Tibial artery (tissue), 4 donors: Measurements from ENCODE around the gene PARP1.

ENCODE experiments used
- DNase-seq, 2 donors: peaks; one replicate each; pipeline ENCODE4 v3.0.0-alpha.2; 2019
- H3K27ac ChIP-seq, 2 donors: fragments of 200-600 bp; sonication (generic) in 1 of 2; 1 replicate in 1 of 2; 2 replicates in 1 of 2; pipeline ENCODE4 v1.5.1; 2018 to 2019; ENCODE audit warnings: mild to moderate bottlenecking in 1 of 2
- H3K27me3 ChIP-seq, 2 donors: fragments of 200-600 bp; sonication (generic) in 1 of 2; one replicate each; pipeline versions ENCODE4 v1.5.1 to v1.6.0; 2016 to 2019
- H3K36me3 ChIP-seq, 3 donors: fragments of 200-600 bp; sonication (generic) in 2 of 3; one replicate each; pipeline ENCODE4 v1.5.1; 2016 to 2019; ENCODE audit warnings: mild to moderate bottlenecking in 2 of 3
- H3K4me1 ChIP-seq, 4 donors: fragments of 200-600 bp; sonication (generic) in 2 of 4; 1 replicate in 3 of 4; 2 replicates in 1 of 4; pipeline ENCODE4 v1.5.1; 2016 to 2019
- H3K4me3 ChIP-seq, 2 donors: fragments of 200-600 bp; sonication (generic) in 1 of 2; 1 replicate in 1 of 2; 2 replicates in 1 of 2; pipeline ENCODE4 v1.5.1; 2018 to 2019; ENCODE audit warnings: mild to moderate bottlenecking in 2 of 2
- H3K9me3 ChIP-seq, 3 donors: fragments of 200-600 bp; sonication (generic) in 1 of 3; one replicate each; pipeline ENCODE4 v1.5.1; 2016 to 2019
- intact Hi-C: fragments of 100-400 bp; cut with DNase I; formaldehyde crosslinking; loops from one replicate; pipeline ENCODE4 v1.15.0; 2023; ENCODE audit warnings: low total_unique reads
- TF ChIP-seq, protein P1 (sequence below), 2 experiments: fragments of 200-600 bp in 1 of 2; fragments of 450-650 bp in 1 of 2; IDR thresholded peaks; one replicate each; pipeline ENCODE4 v1.5.1; 2017 to 2019; ENCODE audit warnings: antibody characterized with exemption in 2 of 2, mild to moderate bottlenecking in 1 of 2, moderate library complexity in 1 of 2

Gene PARP1

GRCh38 chr1:226408285-226409184 is 642 bp upstream of the PARP1 start:
- no peaks in the 10 kb centered on the region for H3K27me3 ChIP-seq
- H3K4me1 ChIP-seq: peaks cover 0 to 37% (median 27%) of the 10 kb centered on the region in 4 donors
- peak overlapping the region; percentile 70 to 77 for H3K4me3 ChIP-seq
- TF ChIP-seq, protein P1, sequence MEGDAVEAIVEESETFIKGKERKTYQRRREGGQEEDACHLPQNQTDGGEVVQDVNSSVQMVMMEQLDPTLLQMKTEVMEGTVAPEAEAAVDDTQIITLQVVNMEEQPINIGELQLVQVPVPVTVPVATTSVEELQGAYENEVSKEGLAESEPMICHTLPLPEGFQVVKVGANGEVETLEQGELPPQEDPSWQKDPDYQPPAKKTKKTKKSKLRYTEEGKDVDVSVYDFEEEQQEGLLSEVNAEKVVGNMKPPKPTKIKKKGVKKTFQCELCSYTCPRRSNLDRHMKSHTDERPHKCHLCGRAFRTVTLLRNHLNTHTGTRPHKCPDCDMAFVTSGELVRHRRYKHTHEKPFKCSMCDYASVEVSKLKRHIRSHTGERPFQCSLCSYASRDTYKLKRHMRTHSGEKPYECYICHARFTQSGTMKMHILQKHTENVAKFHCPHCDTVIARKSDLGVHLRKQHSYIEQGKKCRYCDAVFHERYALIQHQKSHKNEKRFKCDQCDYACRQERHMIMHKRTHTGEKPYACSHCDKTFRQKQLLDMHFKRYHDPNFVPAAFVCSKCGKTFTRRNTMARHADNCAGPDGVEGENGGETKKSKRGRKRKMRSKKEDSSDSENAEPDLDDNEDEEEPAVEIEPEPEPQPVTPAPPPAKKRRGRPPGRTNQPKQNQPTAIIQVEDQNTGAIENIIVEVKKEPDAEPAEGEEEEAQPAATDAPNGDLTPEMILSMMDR (IDR thresholded peaks at IDR 0.05): peak in 1 of 2 experiments; percentile 10
- no peaks in the 10 kb centered on the region for H3K9me3 ChIP-seq
- H3K36me3 ChIP-seq: no peaks in the 10 kb centered on the region
- H3K27ac ChIP-seq: peak overlapping the region; percentile 65 to 76
- intact Hi-C loops: no loop called here
- no peak for DNase-seq

DNA sequence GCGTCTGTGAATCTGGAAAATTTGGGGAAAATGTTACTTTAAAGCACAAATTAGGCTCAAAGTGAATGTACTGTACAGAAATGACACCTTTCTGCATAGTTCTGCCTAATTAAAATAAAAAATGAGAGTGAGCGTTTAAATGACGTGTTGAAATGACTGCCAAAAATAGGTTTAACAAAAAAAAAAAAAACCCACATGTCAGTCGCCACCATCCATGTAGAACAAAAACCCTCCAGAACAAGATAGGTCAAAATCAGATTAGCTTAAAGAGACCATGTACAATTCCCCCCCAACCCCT is 745 bp downstream of the PARP1 start:
- intact Hi-C loops: no loop called here
- DNase-seq: no peak
- Histone ChIP-seq H3K36me3 (peaks cover 0 to 8% (median 1%) of the 10 kb centered on the region in 3 donors), H3K27ac (peak overlapping the region; percentile 65 to 76), H3K9me3 (no peaks in the 10 kb centered on the region), H3K4me1 (peaks cover 0 to 37% (median 30%) of the 10 kb centered on the region in 4 donors), H3K4me3 (peak overlapping the region; percentile 70 to 77), H3K27me3 (no peaks in the 10 kb centered on the region)
- TF ChIP-seq, protein P1 (IDR thresholded peaks at IDR 0.05): no peak

- TF ChIP-seq, protein P1 (IDR thresholded peaks at IDR 0.05): no peak
- Histone ChIP-seq H3K36me3 (peaks cover 7 to 15% (median 8%) of the 10 kb centered on the region in 3 donors), H3K9me3 (no peaks in the 10 kb centered on the region), H3K4me3 (peak overlapping the region; percentile 70 to 77), H3K27ac (no peak overlapping the region), H3K27me3 (no peaks in the 10 kb centered on the region), H3K4me1 (peaks cover 0 to 37% (median 30%) of the 10 kb centered on the region in 4 donors)
- intact Hi-C loops: no loop called here
- DNase-seq: no peak
Measured at GRCh38 chr1:226406401-226406881, 1.5 kb downstream of the PARP1 start.

DNA sequence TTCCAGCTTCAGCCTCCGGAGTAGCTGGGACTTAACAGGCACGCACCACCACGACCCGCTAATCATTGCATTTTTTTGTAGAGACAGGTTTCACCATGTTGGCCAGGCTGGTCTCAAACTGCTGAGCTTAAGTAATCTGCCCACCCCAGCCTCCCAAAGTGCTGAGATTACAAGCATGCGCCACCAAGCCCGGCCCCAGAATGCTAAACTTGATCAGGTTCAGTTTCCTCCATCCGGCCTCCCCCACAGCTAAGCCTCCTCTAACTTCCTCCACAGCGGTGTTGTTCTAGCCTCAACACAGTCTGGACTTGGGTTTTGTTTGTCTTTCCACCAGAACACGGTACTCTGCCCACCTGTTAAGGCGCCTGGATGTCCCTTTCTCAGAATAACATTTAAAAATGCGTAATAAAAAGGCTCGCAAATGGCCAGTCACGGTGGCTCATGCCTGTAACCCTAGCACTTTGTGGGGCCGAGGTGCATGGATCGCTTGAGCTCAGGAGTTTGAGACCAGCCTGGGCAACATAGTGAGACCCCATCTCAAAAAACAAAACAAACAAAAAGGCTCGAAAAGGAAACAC is 2.4 kb downstream of the PARP1 start:
- peaks cover 16 to 25% (median 18%) of the 10 kb centered on the region in 3 donors for H3K36me3 ChIP-seq
- DNase-seq: no peak
- H3K27ac ChIP-seq: no peak overlapping the region
- H3K4me3 ChIP-seq: no peak overlapping the region
- no peaks in the 10 kb centered on the region for H3K9me3 ChIP-seq
- H3K27me3 ChIP-seq: no peaks in the 10 kb centered on the region
- peaks cover 0 to 37% (median 30%) of the 10 kb centered on the region in 4 donors for H3K4me1 ChIP-seq
- TF ChIP-seq, protein P1 (IDR thresholded peaks at IDR 0.05): no peak
- intact Hi-C loops: no loop called here

DNA sequence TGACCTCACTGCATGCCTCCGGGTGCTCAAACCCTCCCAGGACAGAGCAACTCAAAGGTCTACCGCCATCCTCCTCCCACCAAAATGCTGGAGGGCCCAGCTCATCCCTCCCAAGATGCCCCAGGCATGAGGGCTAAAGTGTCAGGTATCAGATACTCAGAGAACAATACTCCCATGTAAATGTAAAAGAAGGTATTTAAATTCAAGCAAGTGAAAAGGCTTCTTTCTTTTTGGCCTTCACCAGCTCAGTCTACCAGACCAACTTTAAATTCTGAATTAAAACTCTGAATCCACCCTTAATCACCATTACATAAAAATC is 3.0 kb downstream of the PARP1 start:
- H3K4me1 ChIP-seq: peaks cover 0 to 37% (median 30%) of the 10 kb centered on the region in 4 donors
- TF ChIP-seq, protein P1 (IDR thresholded peaks at IDR 0.05): no peak

More for the DNA sequence above, 3.0 kb downstream of the PARP1 start:
- intact Hi-C loops: no loop called here
- Histone ChIP-seq H3K9me3 (no peaks in the 10 kb centered on the region), H3K4me3 (no peak overlapping the region), H3K27me3 (no peaks in the 10 kb centered on the region), H3K27ac (no peak overlapping the region), H3K36me3 (peaks cover 22 to 31% (median 24%) of the 10 kb centered on the region in 3 donors)
- DNase-seq: no peak
